ENCODE data around the gene ANXA6. TPM values are rescaled to one million over a fixed set of nuclear protein-coding genes. Genes with fewer than 3 reads are reported as not detected.

The ANXA6 gene
- total and polyA plus RNA-seq, 10 of the 15 experiments (the other 5 are each of a cell fraction or from before 2014, with no cell fraction given), result 44.0 to 571 (median 465) TPM

DNA sequence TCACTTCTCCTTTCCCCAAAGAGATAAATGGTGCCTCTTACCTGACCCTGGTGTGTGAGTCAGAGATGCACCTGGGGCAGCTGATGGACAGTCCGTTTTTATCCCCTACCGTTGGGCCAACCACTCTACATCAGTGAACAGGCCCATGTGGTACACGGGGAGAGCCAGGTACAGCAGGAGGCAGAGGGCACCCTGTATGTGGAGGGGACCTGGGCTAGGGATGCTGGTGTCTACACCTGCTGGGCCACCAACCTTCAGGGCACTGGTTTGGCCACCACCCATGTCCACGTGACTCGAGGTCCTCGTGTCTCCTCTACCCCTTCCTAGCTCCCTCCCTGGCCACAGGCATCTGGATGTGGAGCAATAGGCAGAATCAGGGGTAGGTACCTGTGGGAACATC lies 22.7 kb upstream of the ANXA6 start:
- Histone ChIP-seq H2AFZ (ENCODE audit: control insufficient read depth, low read depth, low read length) (no peak overlapping the region), H4K20me1 (ENCODE audit: control insufficient read depth, insufficient read depth) (no peaks in the 10 kb centered on the region), H3K27ac (ENCODE audit: control insufficient read depth, insufficient read depth) (no peak overlapping the region), H3K36me3 (ENCODE audit: control insufficient read depth in 2 of 2, insufficient read depth in 2 of 2, low read length in 1 of 2) (peaks cover 17 to 18% of the 10 kb centered on the region in 2 experiments), H3K79me2 (ENCODE audit: control insufficient read depth, insufficient read depth, low read length) (no peaks in the 10 kb centered on the region), H3K4me1 (ENCODE audit: control insufficient read depth, insufficient read depth, low read length) (no peaks in the 10 kb centered on the region), H3K4me2 (ENCODE audit: control insufficient read depth, insufficient read depth) (no peak overlapping the region), H3K9ac (ENCODE audit: control insufficient read depth, insufficient read depth, low read length) (no peak overlapping the region), H3K4me3 (no peak overlapping the region), H3K27me3 (replicated peaks in 1 of 2; ENCODE audit: control insufficient read depth in 2 of 2, insufficient read depth in 2 of 2, low read length in 1 of 2) (no peaks in the 10 kb centered on the region), H3K9me3 (replicated peaks; ENCODE audit: control insufficient read depth, insufficient read depth, low read length) (no peaks in the 10 kb centered on the region)
- in situ Hi-C loops (cut with MboI), result no loop called here
- FAIRE-seq (no peak), DNase-seq (ENCODE audit: low read depth, low spot score) (no peak), ATAC-seq (peak; percentile 19; the same call in 1 of the 3 replicates)
- ChIA-PET SMC1A (ENCODE audit: uncharacterized antibody, unreplicated experiment) (no interaction called here), CTCF (interaction anchor here (1.7 to 5.1 kb wide), 2 partner anchors 15 to 54 kb away, joined by 7 to 29 read pairs; no protein-coding TSS in a partner anchor), RAD21 (ENCODE audit: unreplicated experiment) (no interaction called here), POLR2A (no interaction called here)
- BruUV-seq (replicated peaks), result no TSS peak
- TF ChIP-seq CBFB (IDR thresholded peaks at IDR 0.05; ENCODE audit: low read depth), result no peak
- TF ChIP-seq SMC3 (IDR thresholded peaks at IDR 0.05; ENCODE audit: borderline replicate concordance, low read length), result no peak
- peak; percentile 67 for TF ChIP-seq POLR2A (IDR thresholded peaks at IDR 0.05; ENCODE audit: low read depth, low read length)
- 75% methylated on average over 6 of the region's 6 CpGs for WGBS (ENCODE audit: insufficient coverage, insufficient replicate concordance, low lambda C conversion rate, missing lambda C conversion rate)
- intact Hi-C loops (cut with micrococcal nuclease; ENCODE audit: unreplicated experiment), result no loop called here

DNA sequence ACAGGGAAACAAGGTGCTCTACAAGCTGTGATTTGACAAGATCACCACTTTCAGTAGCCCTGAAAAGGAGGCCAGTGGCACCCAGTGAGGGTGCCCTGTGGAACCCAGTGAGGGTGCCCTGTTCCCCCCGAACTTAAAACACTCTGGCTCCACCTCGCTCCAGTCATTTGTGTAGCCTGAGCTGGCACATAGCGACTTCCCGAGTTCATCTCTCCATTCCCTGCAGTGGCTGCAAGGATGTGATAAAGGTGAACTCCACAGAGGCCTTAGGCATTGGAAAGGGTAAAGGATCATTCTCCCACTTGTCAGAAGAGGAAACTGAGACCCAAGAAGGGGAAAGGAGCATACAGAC lies 21.9 kb upstream of the ANXA6 start:
- FAIRE-seq, result no peak
- no peak overlapping the region for H3K4me2 ChIP-seq (ENCODE audit: control insufficient read depth, insufficient read depth)
- no peaks in the 10 kb centered on the region for H3K9me3 ChIP-seq (replicated peaks; ENCODE audit: control insufficient read depth, insufficient read depth, low read length)
- RAD21 ChIA-PET (ENCODE audit: unreplicated experiment), result no interaction called here
- no peaks in the 10 kb centered on the region for H3K79me2 ChIP-seq (ENCODE audit: control insufficient read depth, insufficient read depth, low read length)
- POLR2A ChIA-PET, result no interaction called here
- DNase-seq (ENCODE audit: low read depth, low spot score), result no peak
- H3K9ac ChIP-seq (ENCODE audit: control insufficient read depth, insufficient read depth, low read length), result no peak overlapping the region
- CTCF ChIA-PET, result interaction anchor here (0.6 to 5.1 kb wide), 3 partner anchors 14 to 132 kb away, joined by 3 to 29 read pairs (median 7); no protein-coding TSS in a partner anchor
- no TSS peak for BruUV-seq (replicated peaks)
- intact Hi-C loops (cut with micrococcal nuclease; ENCODE audit: unreplicated experiment) (no loop called here), in situ Hi-C loops (cut with MboI) (no loop called here)
- H4K20me1 ChIP-seq (ENCODE audit: control insufficient read depth, insufficient read depth), result no peaks in the 10 kb centered on the region
- no peak overlapping the region for H2AFZ ChIP-seq (ENCODE audit: control insufficient read depth, low read depth, low read length)
- no peak overlapping the region for H3K4me3 ChIP-seq
- WGBS (ENCODE audit: insufficient coverage, insufficient replicate concordance, low lambda C conversion rate, missing lambda C conversion rate), result 94% methylated on average over 4 of the region's 4 CpGs
- TF ChIP-seq SMARCA5 (IDR thresholded peaks at IDR 0.05) (no peak), NR2C2 (IDR thresholded peaks at IDR 0.05; ENCODE audit: borderline replicate concordance, control insufficient read depth, insufficient read length, low read depth) (no peak), ZBED1 (IDR thresholded peaks at IDR 0.05; ENCODE audit: borderline replicate concordance) (no peak), BCL11A (IDR thresholded peaks at IDR 0.05; ENCODE audit: low read depth, low read length) (no peak)
- H3K36me3 ChIP-seq (ENCODE audit: control insufficient read depth in 2 of 2, insufficient read depth in 2 of 2, low read length in 1 of 2), result peaks cover 14 to 18% of the 10 kb centered on the region in 2 experiments
- no peak for ATAC-seq
- no peaks in the 10 kb centered on the region for H3K4me1 ChIP-seq (ENCODE audit: control insufficient read depth, insufficient read depth, low read length)
- H3K27ac ChIP-seq (ENCODE audit: control insufficient read depth, insufficient read depth), result no peak overlapping the region
- SMC1A ChIA-PET (ENCODE audit: uncharacterized antibody, unreplicated experiment), result interaction anchor here (2.3 kb wide), 1 partner anchor 14 kb away, joined by 12 read pairs; no protein-coding TSS in a partner anchor
- no peaks in the 10 kb centered on the region for H3K27me3 ChIP-seq (replicated peaks in 1 of 2; ENCODE audit: control insufficient read depth in 2 of 2, insufficient read depth in 2 of 2, low read length in 1 of 2)
